Mesodermal cell (in vitro differentiated cells): ENCODE results near the gene GPANK1.

ENCODE experiments used
- H3K27ac ChIP-seq: 2 replicates; pipeline ENCODE4 v1.7.0; 2013; ENCODE audit warnings: mild to moderate bottlenecking, low read depth, low read length, moderate library complexity; ENCODE audit not compliant: severe bottlenecking
- H3K36me3 ChIP-seq: 2 replicates; pipeline ENCODE4 v1.7.1; 2013; ENCODE audit warnings: mild to moderate bottlenecking, low read length, moderate library complexity; ENCODE audit not compliant: control insufficient read depth, insufficient read depth
- H3K4me1 ChIP-seq: one replicate; pipeline ENCODE4 v1.7.1; 2013; ENCODE audit warnings: mild to moderate bottlenecking, low read length; ENCODE audit not compliant: insufficient read depth, control insufficient read depth, poor library complexity, severe bottlenecking
- H3K4me3 ChIP-seq: 2 replicates; pipeline ENCODE4 v1.7.0; 2013; ENCODE audit warnings: low read length, control low read depth, mild to moderate bottlenecking; ENCODE audit not compliant: insufficient read depth, poor library complexity, severe bottlenecking; ENCODE audit errors: extremely low read depth
- H3K9me3 ChIP-seq: 2 replicates; pipeline ENCODE4 v1.7.1; 2013; ENCODE audit warnings: mild to moderate bottlenecking, low read length, moderate library complexity; ENCODE audit not compliant: control insufficient read depth
- WGBS, 2 experiments: methylation state at CpG; one replicate each; pipeline ENCODE4 v1.1.5; 2013; ENCODE audit warnings: missing lambda C conversion rate in 2 of 2; ENCODE audit not compliant: insufficient coverage in 2 of 2; 5-methylcytosine and 5-hydroxymethylcytosine counted together

Gene GPANK1

DNA sequence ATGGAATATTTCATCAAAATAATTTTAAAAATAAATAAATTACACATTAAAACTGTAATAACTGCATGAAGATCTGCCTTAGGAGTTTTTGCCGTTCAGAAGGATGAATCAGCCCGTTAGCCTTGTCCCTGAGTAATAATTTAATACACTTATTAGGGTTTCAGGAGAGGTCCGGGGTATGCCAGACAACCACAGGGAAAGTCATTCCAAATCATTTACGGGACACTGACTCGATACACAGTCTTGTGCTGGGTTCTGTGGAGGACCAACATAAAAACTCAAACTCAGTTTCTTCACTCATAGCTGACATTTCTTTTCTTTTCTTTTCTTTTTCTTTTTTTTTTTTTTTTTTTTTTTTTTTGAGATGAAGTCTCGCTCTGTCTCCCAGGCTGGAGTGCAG lies 41.1 kb upstream of the GPANK1 start:
- Histone ChIP-seq H3K9me3 (no peaks in the 10 kb centered on the region), H3K27ac (no peak overlapping the region), H3K4me3 (no peak overlapping the region), H3K4me1 (peaks cover 4% of the 10 kb centered on the region), H3K36me3 (peaks cover 7% of the 10 kb centered on the region)
- 93 to 96% methylated on average over 2 to 3 of the region's 6 CpGs for whole genome bisulfite sequencing, 2 experiments

DNA sequence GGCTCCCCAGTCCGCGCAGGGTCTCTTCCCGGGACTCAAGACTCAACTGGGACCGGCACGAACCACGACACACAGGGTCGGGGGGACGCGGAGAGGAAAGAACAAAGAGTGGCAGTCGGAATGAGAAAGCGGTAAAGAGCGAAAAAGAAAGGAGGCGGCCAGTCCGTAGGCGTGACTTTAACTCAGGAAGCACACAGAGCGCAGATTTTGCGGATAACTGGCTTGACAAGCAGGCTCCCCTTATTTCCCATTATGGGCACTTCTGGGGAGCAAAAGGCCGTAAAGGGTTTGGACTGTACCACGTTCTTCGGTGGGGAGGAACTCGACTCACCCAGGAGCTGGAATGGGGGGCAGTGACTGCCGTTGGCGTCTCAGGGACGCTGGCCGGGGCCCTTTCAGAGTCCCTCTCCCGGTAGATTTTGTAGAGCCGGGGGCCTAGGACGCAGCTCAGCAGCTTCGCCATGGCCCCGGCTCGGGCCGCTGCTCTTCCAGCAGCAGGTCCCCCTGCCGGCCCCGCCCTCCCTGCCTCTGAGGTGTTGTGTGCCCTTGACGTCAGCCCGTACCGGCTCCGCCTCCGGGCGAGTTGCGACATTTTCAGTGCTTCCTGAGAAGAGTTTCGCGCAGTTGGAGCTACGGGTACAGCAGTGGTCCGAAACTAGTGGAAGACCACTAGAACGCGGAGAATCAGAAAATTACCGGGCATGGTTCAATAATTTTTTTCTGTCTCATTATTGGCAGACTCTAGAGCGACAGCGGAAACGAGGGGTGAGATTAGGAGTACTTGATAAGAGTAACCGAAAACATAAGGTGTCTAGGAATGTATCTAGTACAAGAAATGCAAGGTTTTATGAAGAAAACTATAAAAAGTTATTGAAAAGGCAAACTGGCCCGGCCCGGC lies 38.3 kb upstream of the GPANK1 start, which contains the start of gene ABHD16A:
TSS of gene ABHD16A (minus strand) at position 506 of the 898 bp plus-strand sequence. CDS start at position 463, 43 bp downstream.
- WGBS, 2 experiments, result 4 to 5% methylated on average over 46 to 54 of the region's 54 CpGs

DNA sequence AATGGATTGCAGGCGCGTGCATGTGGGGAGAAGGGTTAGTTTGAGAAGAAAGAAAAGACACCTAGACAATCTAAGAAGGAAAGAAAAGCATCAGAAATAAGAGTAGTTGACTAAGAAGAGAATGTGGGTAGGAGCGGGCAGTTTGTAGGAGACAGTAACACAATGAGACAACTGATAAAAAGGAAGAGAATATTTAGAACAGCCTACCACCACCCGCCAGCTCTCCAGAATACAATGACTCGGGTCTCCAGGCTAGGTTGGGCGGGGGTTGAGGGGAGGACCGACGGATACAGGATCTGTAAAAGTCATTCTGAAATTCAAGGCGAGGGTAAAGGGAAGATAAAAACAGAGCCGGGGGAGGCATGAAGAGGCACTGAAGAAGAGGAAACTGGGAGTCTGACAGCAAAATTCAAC lies 37.6 kb upstream of the GPANK1 start:
- WGBS, 2 experiments, result 3 to 9% methylated on average over 4 of the region's 10 CpGs
- Histone ChIP-seq H3K27ac (peak overlapping the region; percentile 86), H3K36me3 (peaks cover 41% of the 10 kb centered on the region), H3K4me1 (peaks cover 3% of the 10 kb centered on the region), H3K4me3 (peak overlapping the region; percentile 92), H3K9me3 (no peaks in the 10 kb centered on the region)

More for the DNA sequence above, 38.3 kb upstream of the GPANK1 start, which contains the start of gene ABHD16A:
- Histone ChIP-seq H3K4me3 (peak within 1 kb of the TSS; percentile 92), H3K9me3 (no peaks in the 10 kb centered on the region), H3K36me3 (peaks cover 34% of the 10 kb centered on the region), H3K27ac (peak within 1 kb of the TSS; percentile 86), H3K4me1 (no peaks in the 10 kb centered on the region)

DNA sequence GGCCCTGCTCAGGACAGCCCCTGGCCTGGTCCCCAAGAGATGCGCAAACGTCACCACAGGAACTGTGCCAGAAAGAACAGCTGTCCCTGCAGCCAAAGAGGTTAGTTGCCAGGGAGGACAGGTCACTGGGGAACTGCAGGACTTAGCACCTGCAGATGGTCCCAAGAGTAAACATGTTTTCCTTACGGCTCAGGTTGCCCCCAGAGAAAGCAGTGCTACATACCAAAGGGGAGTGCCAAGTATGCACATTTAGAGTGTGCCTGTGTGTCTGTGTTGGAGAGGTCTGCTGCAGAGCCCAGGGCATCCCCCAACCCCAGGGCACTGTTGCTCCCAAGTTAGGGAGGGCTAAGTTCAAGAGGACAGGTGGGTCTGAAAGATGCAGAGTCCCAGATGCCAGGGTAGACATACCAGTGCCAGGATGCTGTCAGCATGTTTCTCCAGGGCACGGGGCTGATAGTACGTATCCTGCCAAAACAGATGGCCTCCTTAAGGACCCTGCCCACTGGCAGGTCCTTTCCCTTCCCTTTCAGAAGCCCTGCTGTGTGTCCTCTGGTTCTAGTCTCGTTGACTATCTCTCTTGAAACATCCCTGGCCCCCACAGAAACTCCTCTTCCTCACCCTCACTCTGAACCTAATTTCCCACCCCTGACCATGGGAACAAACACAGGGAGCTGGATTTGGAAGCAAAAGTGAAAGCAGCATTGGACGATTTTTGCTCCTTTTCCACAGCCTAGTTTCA lies 37.0 kb upstream of the GPANK1 start:
- H3K4me3 ChIP-seq, result peak overlapping the region; percentile 92
- H3K9me3 ChIP-seq, result no peaks in the 10 kb centered on the region
- WGBS, 2 experiments, result 66 to 78% methylated on average over 6 to 7 of the region's 7 CpGs
- H3K36me3 ChIP-seq, result peaks cover 47% of the 10 kb centered on the region
- peak overlapping the region; percentile 17 for H3K27ac ChIP-seq
- peaks cover 3% of the 10 kb centered on the region for H3K4me1 ChIP-seq

DNA sequence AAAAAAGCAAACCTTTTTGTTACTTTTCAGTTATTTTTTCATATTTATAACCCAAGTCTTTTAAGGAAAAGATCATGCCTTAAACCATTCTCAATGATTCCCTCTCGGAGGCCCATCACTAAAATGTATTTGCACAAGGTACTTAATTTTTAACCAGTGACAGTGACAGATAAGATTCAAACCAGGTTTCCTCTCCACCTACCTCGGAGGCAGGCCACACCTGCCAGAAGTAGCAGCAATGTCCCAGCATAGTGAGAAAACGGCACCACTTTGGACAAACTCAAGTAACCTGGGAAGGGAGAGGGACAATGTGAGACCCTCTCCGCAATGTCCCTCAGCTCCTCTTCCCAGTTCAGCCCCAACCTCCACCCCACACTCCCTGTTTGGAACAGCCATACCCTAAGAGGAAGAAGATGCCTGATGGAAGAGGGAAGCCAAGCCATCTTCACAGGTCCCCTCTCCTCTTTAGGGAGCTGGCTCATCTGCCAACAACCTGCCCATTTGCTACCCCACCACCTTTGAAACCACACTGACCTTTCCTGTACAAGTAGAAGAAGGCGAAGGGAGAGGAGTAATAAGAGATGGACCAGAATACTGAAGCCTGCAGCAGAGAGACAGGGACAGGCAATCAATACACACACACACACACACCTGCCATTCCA lies 36.1 kb upstream of the GPANK1 start:
- no peak overlapping the region for H3K27ac ChIP-seq
- 87 to 93% methylated on average over 2 of the region's 5 CpGs for WGBS, 2 experiments
- H3K4me3 ChIP-seq, result no peak overlapping the region
- peaks cover 3% of the 10 kb centered on the region for H3K4me1 ChIP-seq
- peaks cover 56% of the 10 kb centered on the region for H3K36me3 ChIP-seq
- H3K9me3 ChIP-seq, result no peaks in the 10 kb centered on the region

DNA sequence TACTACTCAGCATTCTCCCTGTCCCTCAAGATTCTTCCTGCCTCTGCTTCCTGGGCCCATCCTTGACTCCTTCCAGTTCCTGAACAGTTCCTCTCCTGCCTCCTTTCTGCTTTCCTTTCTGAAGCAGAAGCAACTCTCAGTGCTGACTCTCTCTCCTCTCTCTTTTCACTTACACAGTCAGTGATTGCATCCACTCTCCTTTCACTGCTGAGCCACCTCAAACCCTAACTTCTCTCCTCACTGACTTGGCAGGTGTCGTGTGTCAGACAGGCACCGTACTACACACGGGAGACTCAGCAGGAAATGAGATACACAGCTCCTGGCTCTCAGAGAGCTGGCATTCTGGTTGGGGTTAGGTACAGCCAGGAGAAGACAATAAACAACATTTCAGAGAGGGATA lies 32.8 kb upstream of the GPANK1 start:
- peaks cover 82% of the 10 kb centered on the region for H3K36me3 ChIP-seq
- peaks cover 3% of the 10 kb centered on the region for H3K4me1 ChIP-seq
- no peaks in the 10 kb centered on the region for H3K9me3 ChIP-seq
- H3K27ac ChIP-seq, result no peak overlapping the region
- no peak overlapping the region for H3K4me3 ChIP-seq
- WGBS, 2 experiments, result 76% methylated on average over 3 of the region's 3 CpGs; no CpG with 5 or more reads in 1 of the 2 experiments

DNA sequence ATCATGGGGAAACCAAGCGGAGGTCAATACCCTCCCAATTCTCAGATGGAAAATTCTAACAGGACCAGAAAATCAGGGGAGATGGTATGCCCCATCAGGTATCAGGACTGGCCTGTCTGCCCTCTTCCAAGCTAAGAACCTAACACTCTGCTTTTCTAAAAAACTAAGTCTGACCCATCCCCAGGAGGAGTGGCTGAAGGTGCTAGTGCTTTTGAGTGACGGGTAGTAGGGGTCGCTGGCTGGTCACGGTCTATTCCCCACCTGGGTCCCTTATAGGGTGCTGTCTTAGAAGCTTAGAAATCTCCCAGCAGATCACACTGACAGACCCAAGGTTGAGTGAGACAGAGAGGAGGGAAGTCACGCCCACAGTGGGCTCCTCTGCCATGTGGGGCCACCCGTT lies 28.7 kb upstream of the GPANK1 start:
- Histone ChIP-seq H3K4me1 (peaks cover 9% of the 10 kb centered on the region), H3K9me3 (no peaks in the 10 kb centered on the region), H3K36me3 (peaks cover 82% of the 10 kb centered on the region), H3K27ac (no peak overlapping the region), H3K4me3 (no peak overlapping the region)
- WGBS, 2 experiments, result 93 to 96% methylated on average over 4 of the region's 6 CpGs

DNA sequence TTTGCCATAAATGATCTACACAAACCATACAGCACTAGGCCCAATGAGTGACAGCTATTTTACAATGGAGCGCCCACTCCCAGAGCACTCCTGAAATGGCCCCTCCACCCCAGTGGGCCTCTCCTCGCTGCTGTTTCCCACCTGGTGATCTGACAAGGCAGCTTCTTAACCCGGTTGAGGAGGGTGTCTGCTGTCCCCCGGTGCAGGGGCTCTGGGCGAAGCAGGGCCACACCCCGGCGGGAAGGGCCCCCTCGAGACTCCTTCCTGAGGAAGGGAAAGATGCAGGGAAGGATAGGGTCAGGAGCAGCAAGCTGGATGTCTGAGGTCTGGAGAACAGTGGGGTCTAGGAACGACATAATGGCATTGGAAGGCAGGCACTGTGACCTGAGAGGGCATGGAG lies 28.1 kb upstream of the GPANK1 start:
- H3K4me1 ChIP-seq, result peaks cover 9% of the 10 kb centered on the region
- H3K9me3 ChIP-seq, result no peaks in the 10 kb centered on the region
- H3K4me3 ChIP-seq, result no peak overlapping the region
- no peak overlapping the region for H3K27ac ChIP-seq
- WGBS, 2 experiments, result 93 to 97% methylated on average over 9 of the region's 9 CpGs
- peaks cover 82% of the 10 kb centered on the region for H3K36me3 ChIP-seq

DNA sequence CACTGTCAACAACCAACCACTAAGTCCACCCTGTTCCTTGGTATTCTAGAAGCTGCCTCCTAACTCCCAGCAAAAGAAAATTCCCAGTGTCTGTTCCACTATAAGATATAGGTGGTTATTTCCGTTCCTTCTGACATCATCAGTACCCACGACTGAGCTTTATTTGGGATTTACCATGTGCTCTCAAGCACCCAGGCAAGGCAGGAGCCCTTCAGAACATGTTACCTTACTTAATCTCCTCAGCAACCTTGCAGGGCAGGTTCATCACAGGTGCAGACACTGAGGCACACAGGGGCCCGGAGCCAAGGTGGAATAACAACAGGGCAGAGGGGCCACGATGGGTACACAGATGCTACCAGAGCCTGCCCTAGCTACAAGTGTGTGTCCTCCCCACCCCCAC lies 27.6 kb upstream of the GPANK1 start:
- peaks cover 82% of the 10 kb centered on the region for H3K36me3 ChIP-seq
- WGBS, 2 experiments, result 94% methylated on average over 3 to 4 of the region's 4 CpGs
- H3K4me1 ChIP-seq, result peaks cover 6% of the 10 kb centered on the region
- no peak overlapping the region for H3K4me3 ChIP-seq
- no peaks in the 10 kb centered on the region for H3K9me3 ChIP-seq
- no peak overlapping the region for H3K27ac ChIP-seq

DNA sequence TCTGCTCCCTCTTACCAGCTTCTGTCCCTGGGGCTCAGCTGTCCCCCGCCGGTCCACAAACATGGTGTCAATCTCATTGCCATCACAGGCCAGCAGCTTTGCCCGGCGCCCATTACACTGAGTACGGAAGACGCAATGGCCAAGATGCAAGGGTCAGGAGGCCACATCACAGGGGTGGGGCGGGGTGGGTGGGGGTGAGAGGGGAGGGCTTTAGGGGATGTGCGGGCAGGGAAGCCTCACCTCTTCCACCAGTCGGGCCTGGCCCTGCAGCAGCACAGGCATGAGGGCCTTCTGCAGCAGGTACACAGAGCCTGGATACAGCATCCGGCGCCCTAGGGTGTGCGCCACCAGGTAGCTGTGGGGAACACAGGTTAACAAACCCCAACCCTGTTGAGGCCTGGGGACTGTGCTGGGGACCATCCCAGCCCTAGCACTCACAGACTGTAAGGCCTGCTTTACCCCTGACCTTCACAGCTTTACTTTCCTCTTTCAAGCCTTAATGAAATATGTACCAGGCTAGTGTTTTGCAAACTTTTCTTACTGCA lies 26.8 kb upstream of the GPANK1 start:
- H3K4me3 ChIP-seq, result no peak overlapping the region
- H3K9me3 ChIP-seq, result no peaks in the 10 kb centered on the region
- WGBS, 2 experiments, result 97 to 98% methylated on average over 7 of the region's 12 CpGs
- H3K36me3 ChIP-seq, result peaks cover 82% of the 10 kb centered on the region
- H3K4me1 ChIP-seq, result peaks cover 6% of the 10 kb centered on the region
- no peak overlapping the region for H3K27ac ChIP-seq
